HepG2 (cell line): Measurements from ENCODE around the gene TBC1D4. TPM values are rescaled to one million over a fixed set of nuclear protein-coding genes. Genes with fewer than 3 reads are reported as not detected.

Experiments
- ATAC-seq: fragments of 200-7000 bp; cut with Tn5 transposase; 3 replicates; pipeline ENCODE4 v1.9.1; 2020; ENCODE audit warnings: mild to moderate bottlenecking, moderate library complexity
- BruUV-seq: library from RNA; stranded (reverse); fragments of 400-500 nt; replicated peaks from 2 replicates; lab custom pipeline; 2021; lab: Mats Ljungman, UMichigan
- CTCF ChIA-PET: fragments of 300-600 bp; formaldehyde crosslinking; extraction: SDS; loops from one replicate; lab custom pipeline; 2021; ENCODE audit warnings: low total read pairs, inconsistent platforms, low intra/inter-chr PET ratio; lab: Yijun Ruan, JAX
- POLR2A ChIA-PET: fragments of 350-600 bp; sonication (Branson Sonifier 250); formaldehyde crosslinking; loops from one replicate; lab custom pipeline; 2020; ENCODE audit warnings: antibody characterized with exemption, inconsistent platforms; lab: Yijun Ruan, JAX
- DNase-seq: peaks from one replicate; pipeline ENCODE4 v3.0.0-alpha.2; 2015; ENCODE audit warnings: low spot score
- FAIRE-seq: peaks from 3 replicates; lab custom pipeline; 2011; peaks lifted over from hg19 to GRCh38; lab: Jason Lieb, UNC
- H2AFZ ChIP-seq: one replicate; pipeline ENCODE4 v1.6.1; 2011; ENCODE audit warnings: low read length, inconsistent platforms
- H3K27ac ChIP-seq: fragments of 300-600 bp; 3 replicates; pipeline ENCODE4 v1.8.0; 2011; ENCODE audit warnings: mixed run types, mild to moderate bottlenecking, mixed read lengths, low read length, inconsistent platforms; ENCODE audit not compliant: insufficient read depth; ENCODE audit errors: extremely low read length
- H3K27me3 ChIP-seq, 2 experiments: fragments of 200-600 bp in 1 of 2; 2 replicates in 1 of 2; 3 replicates in 1 of 2; pipeline versions ENCODE4 v1.6.0 to v1.8.0; 2011; ENCODE audit warnings: low read length in 2 of 2, mild to moderate bottlenecking in 2 of 2, moderate library complexity in 2 of 2, inconsistent platforms in 1 of 2; ENCODE audit not compliant: insufficient read depth in 2 of 2, control insufficient read depth in 1 of 2
- H3K36me3 ChIP-seq, 2 experiments: fragments of 200-600 bp in 1 of 2; replicated peaks in 1 of 2; 2 replicates in 1 of 2; 3 replicates in 1 of 2; pipeline versions ENCODE4 v1.5.1 to v1.8.0; 2011; ENCODE audit warnings: low read length in 2 of 2, inconsistent platforms in 1 of 2; ENCODE audit not compliant: insufficient read depth in 2 of 2, control insufficient read depth in 1 of 2
- H3K4me1 ChIP-seq: 2 replicates; pipeline ENCODE4 v1.5.1; 2012; ENCODE audit warnings: low read length, inconsistent platforms; ENCODE audit not compliant: insufficient read depth
- H3K4me2 ChIP-seq: 2 replicates; pipeline ENCODE4 v1.6.0; 2011; ENCODE audit warnings: low read depth, low read length, inconsistent platforms
- H3K4me3 ChIP-seq, 3 experiments: fragments of 200-600 bp in 1 of 3; sonication (generic), shearing (Covaris generic) in 1 of 3; replicated peaks in 1 of 3; 2 replicates each; pipeline ENCODE4 v1.5.1; 2011 to 2016; ENCODE audit warnings: low read length in 3 of 3, inconsistent platforms in 2 of 3, low read depth in 2 of 3, mild to moderate bottlenecking in 2 of 3, control low read depth in 1 of 3, mixed read lengths in 1 of 3; ENCODE audit not compliant: insufficient read depth in 1 of 3
- H3K79me2 ChIP-seq: one replicate; pipeline ENCODE4 v1.6.1; 2011; ENCODE audit warnings: low read length, inconsistent platforms; ENCODE audit not compliant: insufficient read depth
- H3K9ac ChIP-seq: 2 replicates; pipeline ENCODE4 v1.6.0; 2011; ENCODE audit warnings: mild to moderate bottlenecking, low read depth, low read length, inconsistent platforms; ENCODE audit not compliant: insufficient read depth
- H3K9me3 ChIP-seq: 2 replicates; pipeline ENCODE4 v1.5.1; 2012; ENCODE audit warnings: mild to moderate bottlenecking, low read length
- H4K20me1 ChIP-seq: 2 replicates; pipeline ENCODE4 v1.6.0; 2011; ENCODE audit warnings: inconsistent platforms, mild to moderate bottlenecking, low read length, moderate library complexity; ENCODE audit not compliant: insufficient read depth
- CREB1 ChIP-seq, 2 experiments: fragments of 450-650 bp in 1 of 2; IDR thresholded peaks; 2 replicates each; pipeline ENCODE4 v1.6.1; 2016 to 2017; ENCODE audit warnings: control low read depth in 1 of 2, mild to moderate bottlenecking in 1 of 2, missing compliant biosample characterization in 1 of 2, missing genetic modification characterization in 1 of 2
- GMEB2 ChIP-seq: IDR thresholded peaks from 2 replicates; pipeline ENCODE4 v1.6.1; 2016; ENCODE audit warnings: missing biosample characterization, missing genetic modification reagents, low read depth
- NR2C2 ChIP-seq: sonication (generic); formaldehyde crosslinking; IDR thresholded peaks from 2 replicates; pipeline ENCODE4 v1.4.0; 2020; ENCODE audit warnings: missing genetic modification reagents, mild to moderate bottlenecking, moderate library complexity, borderline replicate concordance
- RBFOX2 ChIP-seq: fragments of 200-400 bp; formaldehyde crosslinking; IDR thresholded peaks from 2 replicates; pipeline ENCODE4 v1.6.1; 2017; ENCODE audit warnings: low read depth, mild to moderate bottlenecking, low read length
- WGBS: methylation state at CpG from one replicate; pipeline ENCODE4 v1.1.6; 2017; ENCODE audit warnings: low lambda C conversion rate; 5-methylcytosine and 5-hydroxymethylcytosine counted together
- in situ Hi-C: cut with HindIII; loops from 2 replicates; pipeline ENCODE4 v1.10.0; 2017; ENCODE audit warnings: low pct_unique_long_range_greater_than_20kb; ENCODE audit not compliant: extremely low pct_ligation_motif_present
- intact Hi-C: fragments of 100-400 bp; cut with micrococcal nuclease; formaldehyde crosslinking; loops from one replicate; pipeline ENCODE4 v1.10.0; 2022; ENCODE audit not compliant: unreplicated experiment
- polyA plus RNA-seq, 8 experiments: library from polyadenylated mRNA; depleted of rRNA in 3 of 8; stranded (reverse) in 7 of 8; unstranded in 1 of 8; fragments of >200 nt; fragmentation: Illumina TruSeq in 4 of 8; extraction: Trizol in 4 of 8; gene quantifications; 2 replicates each; pipeline versions ENCODE4 v1.2.1 to v1.2.3, GENCODE V29; 2011 to 2016; ENCODE audit warnings: low read depth in 4 of 8, missing spikeins in 1 of 8, mixed read lengths in 1 of 8; ENCODE audit not compliant: insufficient read depth in 1 of 8
- total RNA-seq, 5 experiments: library from RNA; depleted of rRNA; stranded (reverse); fragments of >200 nt; fragmentation: Illumina TruSeq; extraction: Trizol; gene quantifications; 2 replicates each; pipeline ENCODE4 v1.2.3, GENCODE V29; 2016; ENCODE audit warnings: low read depth in 1 of 5

The TBC1D4 gene
- total and polyA plus RNA-seq, 2 of the 13 experiments (the other 11 are each of a cell fraction or from before 2014, with no cell fraction given): 35.9 to 64.4 TPM

GRCh38 chr13:75482820-75483079 is 781 bp upstream of the TBC1D4 start:
- intact Hi-C loops: loop anchor here (1.0 to 5.0 kb wide), 5 partner anchors 23 to 110 kb away; partner anchors contain the start of gene UCHL3
- Histone ChIP-seq H3K36me3 (no peaks in the 10 kb centered on the region), H3K4me1 (peaks cover 50% of the 10 kb centered on the region), H3K79me2 (peaks cover 39% of the 10 kb centered on the region), H3K9me3 (no peaks in the 10 kb centered on the region), H3K27me3 (no peaks in the 10 kb centered on the region; a peak in 1 of 5 replicates), H3K4me3 (peak overlapping the region; percentile 92 to 94 (median 93); a peak in 5 of 6 replicates), H2AFZ (no peak overlapping the region), H4K20me1 (peaks cover 13% of the 10 kb centered on the region), H3K27ac (peak overlapping the region; percentile 91), H3K4me2 (peak overlapping the region; percentile 35; the same call in 1 of the 2 replicates), H3K9ac (peak overlapping the region; percentile 84)
- ChIA-PET POLR2A (interaction anchor here (0.9 to 5.1 kb wide), 8 partner anchors 13 to 152 kb away, joined by 3 to 52 read pairs (median 7); partner anchors contain the start of gene UCHL3), CTCF (interaction anchor here (1.0 to 2.0 kb wide), 2 partner anchors 67 to 110 kb away, joined by 4 to 22 read pairs; partner anchors contain the start of gene UCHL3)
- DNase-seq: no peak
- no peak for ATAC-seq
- 0% methylated on average over 1 of the region's 1 CpG for WGBS
- in situ Hi-C loops: loop anchor here (5.0 kb wide), 1 partner anchor 110 kb away; no protein-coding TSS in a partner anchor
- TF ChIP-seq NR2C2 (CRISPR knock-in tag): no peak
- no peak for TF ChIP-seq GMEB2 (CRISPR knock-in tag)
- TF ChIP-seq RBFOX2: no peak
- TF ChIP-seq CREB1 (IDR thresholded peaks at IDR 0.05): no peak
- TF ChIP-seq CREB1 (CRISPR knock-in tag; IDR thresholded peaks at IDR 0.05): 0 out of 2 replicates have a peak, but pooled peaks have one; percentile 16
- FAIRE-seq: no peak
- BruUV-seq: TSS peak; percentile 67
